ENCODE results near the gene CENPX.
A peak's percentile ranks its signal among the peaks of the same experiment; 100 is the strongest.
"Not testable (repeated sequence)": the region's sequence is repeated elsewhere in the genome, so short reads cannot be mapped to it uniquely, and the experiment has no call there.

CENPX gene

GRCh38 chr17:82039695-82040299, 17.1 kb upstream of the CENPX start:
- no peak for DNase-seq (ENCODE audit: low spot score)

DNA sequence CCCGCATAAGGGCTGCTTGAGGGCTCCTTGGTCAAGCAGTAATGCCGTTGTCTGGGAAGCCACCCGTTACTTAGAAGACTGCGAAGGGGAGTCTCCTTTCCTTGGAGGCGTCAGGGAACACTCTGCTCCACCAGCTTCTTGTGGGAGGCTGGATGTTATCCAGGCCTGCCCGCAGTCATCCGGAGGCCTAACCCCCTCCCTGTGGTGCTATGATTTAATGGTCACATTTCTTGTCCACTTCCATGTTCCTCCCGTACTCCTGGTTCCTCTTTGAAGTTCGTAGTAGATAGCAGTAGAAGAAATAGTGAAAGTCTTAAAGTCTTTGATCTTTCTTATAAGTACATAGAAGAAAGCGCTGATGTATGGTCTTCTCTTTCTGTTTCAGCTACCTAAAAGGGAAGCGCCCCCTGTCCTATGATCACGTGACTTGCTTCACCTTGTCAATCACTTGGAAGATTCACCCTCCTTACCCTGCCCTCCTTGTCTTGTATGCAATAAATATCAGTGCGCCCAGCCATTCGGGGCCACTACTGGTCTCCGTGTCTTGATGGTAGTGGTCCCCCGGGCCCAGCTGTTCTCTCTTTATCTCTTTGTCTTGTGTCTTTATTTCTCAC, 16.2 kb upstream of the CENPX start:
- not testable (repeated sequence) for DNase-seq (ENCODE audit: low spot score)

GRCh38 chr17:82037889-82038195, 15.2 kb upstream of the CENPX start:
- no peak for DNase-seq (ENCODE audit: low spot score)

DNA sequence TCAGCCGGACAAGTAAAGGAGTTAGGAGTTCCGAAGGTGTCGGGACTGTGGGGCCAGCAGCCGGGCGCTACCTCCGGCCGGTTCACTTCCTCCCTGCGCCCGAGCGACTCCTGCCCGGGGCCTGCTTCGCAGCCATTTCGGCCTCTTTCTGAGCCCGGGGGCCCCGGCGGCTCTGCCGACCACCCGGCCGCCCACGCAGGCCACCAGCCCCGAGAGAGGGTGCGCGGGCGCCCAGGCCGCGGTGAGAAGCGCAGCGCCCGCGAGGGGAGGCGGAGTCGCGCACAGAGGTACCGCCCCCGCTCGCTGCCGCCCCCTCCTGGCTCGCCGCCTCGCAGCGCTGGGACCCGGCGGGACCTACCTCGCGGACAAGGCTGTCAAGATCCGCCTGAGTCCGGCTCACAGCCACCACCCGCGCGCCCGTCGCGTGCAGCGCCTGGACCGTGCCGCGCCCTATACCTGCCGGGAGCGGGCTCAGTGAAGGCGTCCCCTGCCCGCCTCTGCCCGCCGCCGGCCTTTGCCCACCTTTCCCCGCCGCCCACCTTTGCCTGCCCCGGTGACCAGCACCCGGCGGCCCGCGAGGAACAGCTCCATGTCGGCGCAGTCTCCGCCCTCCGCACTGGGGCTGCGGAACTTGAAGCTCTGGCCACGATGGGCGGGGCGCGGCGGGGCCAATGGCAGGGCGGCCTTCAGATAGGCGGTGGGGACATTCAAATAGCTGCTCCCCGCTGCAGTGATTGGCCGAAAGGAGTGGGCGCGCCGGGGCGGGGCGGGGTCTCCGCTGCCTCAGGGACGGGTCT, 14.6 kb upstream of the CENPX start, which contains the start of gene DCXR:
DCXR (minus strand) TSS at position 606 of the 797 bp plus-strand sequence; CDS start at position 591, 15 bp downstream.
- peak; percentile 97 for DNase-seq (ENCODE audit: low spot score)

GRCh38 chr17:82036634-82037091, 14.0 kb upstream of the CENPX start:
- DNase-seq (ENCODE audit: low spot score) = no peak

DNA sequence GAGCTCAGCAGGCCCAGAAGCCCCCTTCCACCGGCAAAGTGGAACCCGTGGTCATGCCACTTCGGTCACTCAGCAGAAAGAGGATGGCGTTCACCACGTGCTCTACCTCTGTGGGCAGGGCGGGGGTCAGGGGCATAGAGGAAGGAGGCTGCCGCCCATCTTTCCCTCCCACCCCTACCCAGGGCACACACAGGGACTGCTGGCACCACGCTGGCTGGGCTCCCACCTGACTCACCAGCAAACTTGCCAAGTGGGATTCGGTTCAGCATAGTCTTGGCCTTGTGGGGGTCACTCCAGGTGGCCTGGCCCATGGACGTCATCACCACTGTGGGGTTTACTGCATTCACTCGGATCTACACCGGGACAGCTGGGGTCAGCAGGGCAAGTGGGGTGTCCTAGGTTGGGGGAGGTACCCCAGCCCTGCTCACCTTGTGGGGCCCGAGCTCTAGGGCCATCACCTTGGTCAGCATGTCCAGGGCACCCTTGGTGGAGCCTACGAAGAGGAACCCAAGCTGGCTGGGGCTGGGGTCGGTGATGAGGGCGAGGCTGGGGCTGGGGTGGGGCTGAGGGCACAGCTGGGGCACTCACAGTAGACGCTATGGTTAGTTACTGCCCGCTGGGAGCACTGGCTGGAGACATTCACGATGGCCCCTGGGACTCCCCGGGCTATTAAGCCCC, 13.4 kb upstream of the CENPX start:
- DNase-seq (ENCODE audit: low spot score) = no peak

DNA sequence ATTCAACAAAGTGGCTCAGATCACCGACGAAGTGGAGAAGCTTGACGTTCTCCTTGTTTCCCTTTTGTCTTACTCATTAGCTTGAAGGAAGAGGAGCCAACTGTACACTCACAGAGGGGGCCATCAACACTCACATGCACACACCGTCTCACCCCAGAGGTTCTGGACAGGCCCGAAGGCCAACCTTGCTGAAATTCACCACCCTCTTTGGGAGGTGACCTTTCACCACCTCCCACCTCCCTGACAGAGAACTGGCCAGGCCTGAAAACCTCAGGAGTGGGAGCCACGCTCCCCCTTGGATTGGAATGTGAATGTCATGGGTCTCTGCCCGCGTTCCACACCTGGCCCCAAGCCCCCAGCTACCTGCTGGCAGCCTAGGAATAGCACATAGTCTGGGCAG, 12.8 kb upstream of the CENPX start:
- DNase-seq (ENCODE audit: low spot score) = no peak

- no peak for DNase-seq (ENCODE audit: low spot score)
Observed at GRCh38 chr17:82034371-82035011, 11.8 kb upstream of the CENPX start.

GRCh38 chr17:82033359-82034085, 10.8 kb upstream of the CENPX start:
- no peak for DNase-seq (ENCODE audit: low spot score)

DNA sequence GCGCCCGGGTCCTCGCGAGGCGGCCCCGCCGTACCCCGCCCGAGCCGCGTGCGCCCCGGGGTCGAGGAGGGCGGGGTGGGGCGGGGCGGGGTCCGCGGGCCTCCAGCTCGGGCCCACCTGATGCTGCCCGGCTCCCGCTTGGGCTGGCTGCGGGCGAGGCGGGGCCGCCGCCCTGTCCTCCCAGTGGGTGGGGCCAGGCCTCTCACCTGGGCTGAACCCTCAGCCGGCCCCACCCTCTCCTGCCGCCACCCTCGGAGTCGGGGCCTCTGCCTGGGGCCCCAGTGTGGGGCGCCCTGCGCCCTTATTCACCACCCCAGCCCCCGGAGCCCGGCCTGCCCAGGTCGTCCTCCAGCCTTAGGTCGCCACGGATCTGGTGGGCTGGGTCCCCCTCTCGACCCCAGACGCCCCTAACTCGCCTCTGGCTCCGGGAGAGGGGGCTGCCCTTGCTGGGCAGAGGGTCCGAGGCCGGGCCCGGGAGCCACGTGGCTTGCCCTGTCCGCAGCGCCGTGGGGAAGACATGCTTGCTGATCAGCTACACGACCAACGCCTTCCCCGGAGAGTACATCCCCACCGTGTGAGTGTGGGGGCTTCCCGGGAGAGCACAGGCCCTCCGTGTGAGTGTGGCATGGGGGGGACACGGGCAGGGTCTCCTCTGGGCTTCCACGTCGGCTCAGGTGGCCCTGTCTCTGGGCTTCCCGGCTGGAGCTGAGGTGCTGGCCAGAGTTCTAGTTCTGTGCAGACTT, 9.4 kb upstream of the CENPX start:
- DNase-seq (ENCODE audit: low spot score) = peak; percentile 41

DNA sequence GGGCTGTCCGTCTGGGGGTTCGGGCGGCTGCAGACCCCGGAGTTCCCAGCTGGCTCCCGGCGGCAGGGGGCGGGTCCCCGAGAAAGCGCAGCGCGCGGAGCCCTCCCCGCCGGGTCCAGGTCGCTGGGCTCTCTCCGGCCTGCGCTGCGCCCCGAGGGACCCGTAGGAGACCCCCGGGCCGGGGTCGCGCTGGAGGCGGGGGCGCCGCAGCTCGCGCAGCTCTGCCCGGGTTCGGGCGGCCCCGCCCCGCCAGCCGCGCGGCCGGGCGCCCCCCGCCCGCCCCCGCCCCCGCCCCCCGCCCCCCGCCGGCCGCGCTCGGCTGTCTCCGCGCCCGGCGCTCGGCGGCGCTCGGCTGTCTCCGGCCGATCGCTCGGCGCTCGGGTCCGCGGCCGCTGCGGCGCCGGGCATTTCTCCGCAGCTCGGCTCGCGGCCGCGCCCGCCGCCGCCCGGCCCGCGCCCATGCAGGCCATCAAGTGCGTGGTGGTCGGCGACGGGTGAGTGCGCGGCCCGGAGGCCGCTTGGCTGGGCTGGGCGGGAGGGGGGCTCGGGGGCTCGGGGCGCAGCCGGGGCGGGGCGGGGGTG, 8.7 kb upstream of the CENPX start, which contains the start of gene RAC3:
RAC3 (plus strand) TSS at position 376 of the 582 bp plus-strand sequence; CDS start at position 460, 84 bp downstream.
- no peak for DNase-seq (ENCODE audit: low spot score)

DNA sequence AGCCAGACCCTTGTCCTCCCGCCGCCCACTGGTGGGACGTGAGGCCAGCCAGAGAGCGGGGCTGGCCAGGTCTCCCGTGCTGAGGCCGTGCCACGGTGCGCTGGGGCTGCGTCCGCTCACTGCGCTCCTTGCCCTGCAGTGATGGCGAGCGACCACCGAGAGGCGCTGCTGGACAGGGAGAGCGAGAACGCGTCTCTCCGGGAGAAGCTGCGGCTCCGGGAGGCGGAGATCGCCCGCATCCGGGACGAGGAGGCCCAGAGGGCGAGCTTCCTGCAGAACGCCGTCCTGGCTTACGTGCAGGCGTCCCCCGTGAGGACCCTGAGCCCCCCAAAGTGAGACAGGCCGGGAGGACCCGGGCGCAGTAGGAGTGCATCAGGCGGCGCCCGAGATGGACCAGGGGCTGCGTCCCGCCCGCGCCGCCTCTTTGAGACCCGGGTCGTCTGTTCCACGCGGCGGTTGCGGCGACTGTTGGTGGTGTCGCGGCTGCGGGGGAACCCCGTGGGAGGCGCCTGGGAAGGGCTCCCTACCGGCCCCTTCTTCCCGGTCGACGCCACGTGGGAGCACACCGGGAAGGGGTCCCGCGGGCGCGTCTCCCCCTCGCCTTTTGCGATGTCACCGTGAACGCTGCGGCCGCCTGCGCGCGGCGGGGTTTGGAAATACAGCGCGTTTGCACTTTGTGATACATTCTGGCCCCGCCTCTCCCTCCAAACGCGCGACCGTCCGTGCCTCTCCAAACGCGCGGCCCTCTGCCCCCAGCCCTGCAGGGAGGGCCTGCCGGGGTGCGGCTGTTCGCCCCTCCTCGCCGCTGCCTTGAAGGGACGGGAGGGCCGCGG, 8.0 kb upstream of the CENPX start:
- DNase-seq (ENCODE audit: low spot score) = peak; percentile 87

GRCh38 chr17:82029990-82030469, 7.4 kb upstream of the CENPX start:
- DNase-seq (ENCODE audit: low spot score) = no peak

GRCh38 chr17:82029391-82029790, 6.7 kb upstream of the CENPX start:
- no peak for DNase-seq (ENCODE audit: low spot score)

DNA sequence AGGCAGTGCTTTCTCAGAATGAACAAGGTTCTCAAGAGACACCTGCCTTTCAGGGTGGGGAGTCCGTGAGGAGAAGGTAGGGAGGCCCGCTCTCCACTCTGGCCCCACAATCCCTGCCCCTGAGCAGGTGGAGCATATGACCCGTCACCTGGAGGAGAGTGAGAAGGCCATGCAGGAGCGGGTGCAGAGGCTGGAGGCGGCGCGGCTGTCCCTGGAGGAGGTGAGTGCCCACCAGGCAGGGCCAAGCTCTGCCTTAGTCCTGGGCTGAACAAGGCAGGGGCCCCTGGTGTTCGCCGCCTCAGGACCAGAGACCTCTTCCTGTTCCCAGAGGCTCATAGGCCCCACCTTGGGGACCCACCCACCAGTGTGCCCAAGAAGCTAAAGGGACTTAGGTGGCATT, 6.3 kb upstream of the CENPX start:
- no peak for DNase-seq (ENCODE audit: low spot score)

GRCh38 chr17:82028246-82028645, 5.6 kb upstream of the CENPX start:
- DNase-seq (ENCODE audit: low spot score) = no peak

GRCh38 chr17:82025401-82026107, 2.9 kb upstream of the CENPX start:
- no peak for DNase-seq (ENCODE audit: low spot score)

DNA sequence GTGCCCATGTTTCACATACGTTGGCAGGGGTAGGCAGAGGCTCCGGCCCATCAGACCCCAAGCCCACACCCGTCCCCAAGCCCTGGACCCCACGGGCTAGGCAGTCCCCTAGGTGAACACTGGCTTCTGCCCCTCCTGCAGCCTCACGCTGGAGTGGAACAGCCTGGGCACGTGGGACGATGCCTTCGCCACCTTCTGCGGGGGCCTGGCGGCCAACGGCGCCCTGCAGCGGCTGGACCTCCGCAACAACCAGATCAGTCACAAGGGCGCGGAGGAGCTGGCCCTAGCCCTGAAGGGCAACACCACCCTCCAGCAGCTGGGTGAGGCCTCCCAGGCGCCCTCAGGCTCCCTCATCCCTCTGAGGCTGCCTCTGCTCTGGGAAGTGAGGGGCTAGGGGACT, 2.2 kb upstream of the CENPX start:
- DNase-seq (ENCODE audit: low spot score) = no peak

Data from activated CD4-positive, alpha-beta T cell treated with anti-CD3 and anti-CD28 coated beads, Interleukin-2, Interleukin-4, amounts not matched to agents 100 ng/mL and 50 ng/mL, durations not matched to agents 16 hours and 8 hours (primary cell).